HG03108 (cell line): Measurements from ENCODE around the gene SEMA4C.
A peak's percentile ranks its signal among the peaks of the same experiment; 100 is the strongest.

ENCODE experiments used
- ATAC-seq: cut with Tn5 transposase; IDR thresholded peaks from one replicate; pipeline ENCODE4 v1.9.1; 2021; ENCODE audit warnings: moderate library complexity; ENCODE audit not compliant: unreplicated experiment

Gene SEMA4C

GRCh38 chr2:96846825-96847224, 23.1 kb downstream of the SEMA4C start:
- ATAC-seq, result no peak

GRCh38 chr2:96844405-96844808, 25.5 kb downstream of the SEMA4C start:
- ATAC-seq, result no peak

GRCh38 chr2:96843538-96844268, 26.2 kb downstream of the SEMA4C start, which contains the start of gene ANKRD23:
TSS of gene ANKRD23 (minus strand) at chr2:96844021. CDS start at chr2:96843992, 29 bp downstream.
- no peak for ATAC-seq

- no peak for ATAC-seq
These were observed 27.3 kb downstream of the SEMA4C start for GRCh38 chr2:96842600-96842999.

GRCh38 chr2:96841701-96842495, 28.0 kb downstream of the SEMA4C start:
- no peak for ATAC-seq

GRCh38 chr2:96839875-96840850, 29.7 kb downstream of the SEMA4C start:
- ATAC-seq, result no peak

- ATAC-seq, result peak; percentile 83
These were observed 30.5 kb downstream of the SEMA4C start for GRCh38 chr2:96839293-96839874.

- no peak for ATAC-seq
These were observed 31.3 kb downstream of the SEMA4C start for GRCh38 chr2:96838345-96839292.

- no peak for ATAC-seq
These were observed 32.3 kb downstream of the SEMA4C start for GRCh38 chr2:96837575-96837974.

GRCh38 chr2:96835830-96836229, 34.0 kb downstream of the SEMA4C start:
- no peak for ATAC-seq

GRCh38 chr2:96832754-96833507, 36.9 kb downstream of the SEMA4C start:
- ATAC-seq, result no peak

- ATAC-seq, result no peak
These were observed 37.5 kb downstream of the SEMA4C start for GRCh38 chr2:96832408-96832753.

GRCh38 chr2:96831679-96832078, 38.2 kb downstream of the SEMA4C start:
- no peak for ATAC-seq

GRCh38 chr2:96830044-96830562, 39.8 kb downstream of the SEMA4C start:
- no peak for ATAC-seq

- ATAC-seq, result no peak
These were observed 41.0 kb downstream of the SEMA4C start for GRCh38 chr2:96828874-96829273.

GRCh38 chr2:96828436-96828835, 41.4 kb downstream of the SEMA4C start:
- no peak for ATAC-seq

GRCh38 chr2:96826546-96827278, 43.2 kb downstream of the SEMA4C start:
- ATAC-seq, result no peak

- no peak for ATAC-seq
These were observed 44.8 kb downstream of the SEMA4C start for GRCh38 chr2:96825057-96825456.
